Middle frontal gyrus (tissue), 1 donor: ENCODE results near the gene BPGM.

Experiments
- DNase-seq: peaks from one replicate; pipeline ENCODE4 v3.0.0-alpha.2; 2015; ENCODE audit warnings: low spot score; ENCODE audit errors: extremely low spot score

Gene BPGM

GRCh38 chr7:134718211-134718875, 71.7 kb downstream of the BPGM start:
- no peak for DNase-seq

- no peak for DNase-seq
Observed at GRCh38 chr7:134720091-134720935, 73.7 kb downstream of the BPGM start.

GRCh38 chr7:134721171-134721570, 74.5 kb downstream of the BPGM start:
- no peak for DNase-seq

GRCh38 chr7:134722786-134723322, 76.2 kb downstream of the BPGM start:
- DNase-seq = no peak

GRCh38 chr7:134723892-134724291, 77.2 kb downstream of the BPGM start:
- DNase-seq = no peak

GRCh38 chr7:134724606-134725005, 78.0 kb downstream of the BPGM start:
- no peak for DNase-seq

GRCh38 chr7:134726581-134726980, 79.9 kb downstream of the BPGM start:
- no peak for DNase-seq

GRCh38 chr7:134727711-134728110, 81.1 kb downstream of the BPGM start:
- DNase-seq = no peak
